K562 (cell line): ENCODE measurements around the gene HEG1. TPM values are rescaled to one million over a fixed set of nuclear protein-coding genes. Genes with fewer than 3 reads are reported as not detected.
"Not testable (repeated sequence)": the region's sequence is repeated elsewhere in the genome, so short reads cannot be mapped to it uniquely, and the experiment has no call there.

Experiments used
- ATAC-seq: fragments of 200-7000 bp; cut with Tn5 transposase; 3 replicates; pipeline ENCODE4 v1.9.1; 2020; ENCODE audit warnings: moderate library complexity
- BruUV-seq: library from RNA; stranded (reverse); fragments of 400-500 nt; replicated peaks from 2 replicates; lab custom pipeline; 2021; lab: Mats Ljungman, UMichigan
- CTCF ChIA-PET: fragments of 300-600 bp; formaldehyde crosslinking; extraction: SDS; loops from one replicate; lab custom pipeline; 2021; ENCODE audit warnings: low intra/inter-chr PET ratio; lab: Yijun Ruan, JAX
- POLR2A ChIA-PET: fragments of 300-600, 350-650 bp; sonication (Branson Sonifier 250); formaldehyde crosslinking; extraction: SDS; loops from one replicate; lab custom pipeline; 2021; ENCODE audit warnings: antibody characterized with exemption, inconsistent platforms; lab: Yijun Ruan, JAX
- DNase-seq, 4 experiments: peaks; one replicate each; pipeline versions ENCODE4 v3.0.0 to v3.0.0-alpha.2; 2011 to 2018; ENCODE audit warnings: low spot score in 3 of 4, mixed read lengths in 3 of 4; ENCODE audit errors: extremely low read depth in 1 of 4
- FAIRE-seq: peaks from 2 replicates; lab custom pipeline; 2011; peaks lifted over from hg19 to GRCh38; lab: Jason Lieb, UNC
- H2AFZ ChIP-seq: 2 replicates; pipeline ENCODE4 v1.6.0; 2011; ENCODE audit warnings: low read depth, low read length, control low read depth, inconsistent platforms
- H3K27ac ChIP-seq: fragments of 200-600 bp; 3 replicates; pipeline ENCODE4 v1.8.0; 2011; ENCODE audit warnings: low read depth, mild to moderate bottlenecking, control low read depth, inconsistent platforms, low read length, moderate library complexity, mixed read lengths; ENCODE audit errors: extremely low read depth
- H3K27me3 ChIP-seq, 2 experiments: fragments of 300-600 bp in 1 of 2; 2 replicates in 1 of 2; 3 replicates in 1 of 2; pipeline versions ENCODE4 v1.6.0 to v1.8.0; 2011; ENCODE audit warnings: inconsistent platforms in 2 of 2, low read length in 2 of 2, mild to moderate bottlenecking in 1 of 2, mixed read lengths in 1 of 2, moderate library complexity in 1 of 2; ENCODE audit not compliant: control insufficient read depth in 2 of 2, insufficient read depth in 2 of 2
- H3K36me3 ChIP-seq: fragments of 300-600 bp; 3 replicates; pipeline ENCODE4 v1.8.0; 2011; ENCODE audit warnings: mild to moderate bottlenecking, low read length, inconsistent platforms; ENCODE audit not compliant: control insufficient read depth, insufficient read depth
- H3K4me1 ChIP-seq, 2 experiments: fragments of 200-600 bp in 1 of 2; replicated peaks in 1 of 2; 2 replicates in 1 of 2; 3 replicates in 1 of 2; pipeline versions ENCODE4 v1.5.1 to v1.8.0; 2011; ENCODE audit warnings: inconsistent platforms in 2 of 2, low read length in 2 of 2, mild to moderate bottlenecking in 1 of 2, mixed read lengths in 1 of 2, moderate library complexity in 1 of 2; ENCODE audit not compliant: control insufficient read depth in 2 of 2, insufficient read depth in 2 of 2
- H3K4me2 ChIP-seq: 2 replicates; pipeline ENCODE4 v1.6.1; 2011; ENCODE audit warnings: low read length, control low read depth, inconsistent platforms, mixed read lengths; ENCODE audit not compliant: insufficient read depth
- H3K4me3 ChIP-seq: fragments of 200-600 bp; sonication (generic), shearing (Covaris generic); 2 replicates; pipeline ENCODE4 v1.5.1; 2016; ENCODE audit warnings: control low read depth, inconsistent platforms
- H3K79me2 ChIP-seq: fragments of 200-600 bp; 3 replicates; pipeline ENCODE4 v1.8.0; 2011; ENCODE audit warnings: low read length, inconsistent platforms; ENCODE audit not compliant: control insufficient read depth, insufficient read depth
- H3K9ac ChIP-seq, 2 experiments: 2 replicates each; pipeline versions ENCODE4 v1.6.0 to v1.6.1; 2011; ENCODE audit warnings: low read depth in 2 of 2, low read length in 2 of 2, control low read depth in 1 of 2, inconsistent platforms in 1 of 2, mild to moderate bottlenecking in 1 of 2, mixed read lengths in 1 of 2; ENCODE audit not compliant: insufficient read depth in 1 of 2
- H3K9me1 ChIP-seq: one replicate; pipeline ENCODE4 v1.6.0; 2011; ENCODE audit warnings: inconsistent platforms, mild to moderate bottlenecking, low read length, moderate library complexity; ENCODE audit not compliant: control insufficient read depth, insufficient read depth
- H3K9me3 ChIP-seq: replicated peaks from 2 replicates; pipeline ENCODE4 v1.5.1; 2011; ENCODE audit warnings: low read depth, low read length, inconsistent platforms; ENCODE audit not compliant: control insufficient read depth, insufficient read depth
- H4K20me1 ChIP-seq: replicated peaks from 2 replicates; pipeline ENCODE4 v1.6.1; 2011; ENCODE audit warnings: low read length, inconsistent platforms, mixed read lengths; ENCODE audit not compliant: control insufficient read depth, insufficient read depth
- CTCF ChIP-seq, 3 experiments: IDR thresholded peaks in 2 of 3; conservative IDR thresholded peaks in 1 of 3; 2 replicates each; pipeline ENCODE4 v1.5.1; 2011 to 2012; ENCODE audit warnings: low read length in 3 of 3, mild to moderate bottlenecking in 3 of 3, control low read depth in 2 of 3, improper control_type of control experiment in 1 of 3, inconsistent platforms in 1 of 3, low read depth in 1 of 3, mixed read lengths in 1 of 3, moderate library complexity in 1 of 3; ENCODE audit not compliant: insufficient read depth in 2 of 3
- MYNN ChIP-seq, 2 experiments: sonication (generic); formaldehyde crosslinking in 1 of 2; IDR thresholded peaks; 2 replicates each; pipeline versions ENCODE4 v1.5.0 to v1.6.1; 2016 to 2020; ENCODE audit warnings: antibody characterized with exemption in 1 of 2, missing genetic modification reagents in 1 of 2
- RFX1 ChIP-seq: fragments of 450-650 bp; IDR thresholded peaks from 2 replicates; pipeline ENCODE4 v1.6.1; 2016; ENCODE audit warnings: mild to moderate bottlenecking, moderate library complexity
- TARDBP ChIP-seq: fragments of 450-650 bp; IDR thresholded peaks from 2 replicates; pipeline ENCODE4 v1.6.1; 2016
- ZBTB8A ChIP-seq: fragments of 450-650 bp; IDR thresholded peaks from 2 replicates; pipeline ENCODE4 v1.6.1; 2018; ENCODE audit warnings: mild to moderate bottlenecking, moderate library complexity; ENCODE audit not compliant: partially characterized antibody
- ZZZ3 ChIP-seq: fragments of 450-650 bp; IDR thresholded peaks from 2 replicates; pipeline ENCODE4 v1.6.1; 2016; ENCODE audit warnings: antibody characterized with exemption, mild to moderate bottlenecking, moderate library complexity
- WGBS: fragments of 100-300 bp; shearing (Covaris generic); methylation state at CpG from one replicate; pipeline ENCODE4 v1.1.6; 2016; ENCODE audit warnings: low coverage, mixed read lengths; ENCODE audit not compliant: insufficient coverage; ENCODE audit errors: missing lambda C conversion rate; 5-methylcytosine and 5-hydroxymethylcytosine counted together
- in situ Hi-C: fragments of 300-500 bp; cut with MboI; formaldehyde crosslinking; loops from 4 replicates; pipeline ENCODE4 v1.15.0; 2018; ENCODE audit warnings: inconsistent platforms, mixed read lengths
- intact Hi-C: fragments of 100-400 bp; cut with micrococcal nuclease; formaldehyde crosslinking; loops from 2 replicates; pipeline ENCODE4 v1.14.2; 2022
- polyA plus RNA-seq, 8 experiments: library from polyadenylated mRNA; depleted of rRNA in 4 of 8; stranded (reverse) in 5 of 8; unstranded in 3 of 8; fragments of >200 nt; fragmentation: Nextera tagmentation in 2 of 8; fragmentation: Illumina TruSeq in 1 of 8; extraction: Ambion mirVana in 2 of 8; extraction: Trizol in 1 of 8; gene quantifications; 2 replicates each; pipeline versions ENCODE4 v1.2.1 to v1.2.3, GENCODE V29; 2011 to 2014; ENCODE audit warnings: inconsistent platforms in 1 of 8, missing spikeins in 1 of 8
- total RNA-seq, 7 experiments: library from RNA; depleted of rRNA in 6 of 7; stranded (reverse); fragments of >200 nt in 6 of 7; fragmentation: Illumina TruSeq in 2 of 7; extraction: Trizol in 2 of 7; gene quantifications; 2 replicates each; pipeline versions ENCODE4 v1.2.1 to v1.2.3, GENCODE V29; 2011 to 2021; ENCODE audit warnings: low replicate concordance in 1 of 7
- TF ChIP-seq, protein P1 (sequence below): fragments of 250-450 bp; sonication (Bioruptor Pico); IDR thresholded peaks from 2 replicates; pipeline ENCODE4 v1.5.0; 2020; ENCODE audit warnings: mild to moderate bottlenecking
- TF ChIP-seq, protein P2 (sequence below), 2 experiments: IDR thresholded peaks in 1 of 2; conservative IDR thresholded peaks in 1 of 2; 2 replicates each; pipeline ENCODE4 v1.6.1; 2016; ENCODE audit warnings: low read depth in 2 of 2, mild to moderate bottlenecking in 1 of 2, missing compliant biosample characterization in 1 of 2, missing genetic modification characterization in 1 of 2, moderate library complexity in 1 of 2

The HEG1 gene
- total and polyA plus RNA-seq, 9 of the 15 experiments (the other 6 are each of a cell fraction or from before 2014, with no cell fraction given): 0.24 TPM; not detected in 8

- H2AFZ ChIP-seq; FAIRE-seq; intact Hi-C loops; H3K27ac ChIP-seq; H3K9me1 ChIP-seq; BruUV-seq; DNase-seq; H3K27me3 ChIP-seq; ATAC-seq; H3K4me2 ChIP-seq; H3K79me2 ChIP-seq; in situ Hi-C loops; H4K20me1 ChIP-seq; H3K4me1 ChIP-seq; H3K9me3 ChIP-seq; H3K4me3 ChIP-seq; CTCF ChIA-PET; H3K9ac ChIP-seq; H3K36me3 ChIP-seq; TF ChIP-seq MYNN (CRISPR knock-in tag; IDR thresholded peaks at IDR 0.05): not testable (repeated sequence)
- TF ChIP-seq MYNN (IDR thresholded peaks at IDR 0.05): peak; percentile 47; the same call in 1 of the 2 replicates
- TF ChIP-seq RFX1: peak; percentile 25; the same call in 1 of the 2 replicates
- 0% methylated on average over 4 of the region's 4 CpGs for WGBS
- POLR2A ChIA-PET: interaction anchor here (1.0 kb wide), 1 partner anchor 9 kb away, joined by 3 read pairs; no protein-coding TSS in a partner anchor
These were observed 97.8 kb downstream of the HEG1 start for GRCh38 chr3:124957951-124958350.

GRCh38 chr3:124952282-124952855 is 103.4 kb downstream of the HEG1 start:
- no peaks in the 10 kb centered on the region for H3K4me1 ChIP-seq
- intact Hi-C loops: no loop called here
- no peak overlapping the region for H3K4me3 ChIP-seq
- FAIRE-seq: no peak
- no peaks in the 10 kb centered on the region for H3K79me2 ChIP-seq
- no peak for DNase-seq
- H3K27ac ChIP-seq: no peak overlapping the region
- H2AFZ ChIP-seq: no peak overlapping the region
- ChIA-PET POLR2A (no interaction called here), CTCF (no interaction called here)
- in situ Hi-C loops: no loop called here
- ATAC-seq: no peak
- no peaks in the 10 kb centered on the region for H3K36me3 ChIP-seq
- H3K9me3 ChIP-seq: no peaks in the 10 kb centered on the region
- 5% methylated on average over 4 of the region's 5 CpGs for WGBS
- no TSS peak for BruUV-seq
- no peaks in the 10 kb centered on the region for H4K20me1 ChIP-seq
- H3K9ac ChIP-seq: no peak overlapping the region
- no peak overlapping the region for H3K4me2 ChIP-seq
- H3K9me1 ChIP-seq: no peaks in the 10 kb centered on the region
- no peaks in the 10 kb centered on the region; a peak in 1 of 5 replicates for H3K27me3 ChIP-seq
- TF ChIP-seq TARDBP (no peak), ZZZ3 (no peak), ZBTB8A (no peak), CTCF (IDR thresholded peaks at IDR 0.05 in 2 of 3, conservative IDR thresholded peaks at IDR 0.05 in 1 of 3; ENCODE audit: insufficient read depth in 2 of 3, low read depth in 1 of 3, low read length in 3 of 3) (no peak)
- TF ChIP-seq, protein P1, sequence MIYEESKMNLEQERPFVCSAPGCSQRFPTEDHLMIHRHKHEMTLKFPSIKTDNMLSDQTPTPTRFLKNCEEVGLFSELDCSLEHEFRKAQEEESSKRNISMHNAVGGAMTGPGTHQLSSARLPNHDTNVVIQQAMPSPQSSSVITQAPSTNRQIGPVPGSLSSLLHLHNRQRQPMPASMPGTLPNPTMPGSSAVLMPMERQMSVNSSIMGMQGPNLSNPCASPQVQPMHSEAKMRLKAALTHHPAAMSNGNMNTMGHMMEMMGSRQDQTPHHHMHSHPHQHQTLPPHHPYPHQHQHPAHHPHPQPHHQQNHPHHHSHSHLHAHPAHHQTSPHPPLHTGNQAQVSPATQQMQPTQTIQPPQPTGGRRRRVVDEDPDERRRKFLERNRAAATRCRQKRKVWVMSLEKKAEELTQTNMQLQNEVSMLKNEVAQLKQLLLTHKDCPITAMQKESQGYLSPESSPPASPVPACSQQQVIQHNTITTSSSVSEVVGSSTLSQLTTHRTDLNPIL (CRISPR knock-in tag): no peak
- TF ChIP-seq, protein P2, sequence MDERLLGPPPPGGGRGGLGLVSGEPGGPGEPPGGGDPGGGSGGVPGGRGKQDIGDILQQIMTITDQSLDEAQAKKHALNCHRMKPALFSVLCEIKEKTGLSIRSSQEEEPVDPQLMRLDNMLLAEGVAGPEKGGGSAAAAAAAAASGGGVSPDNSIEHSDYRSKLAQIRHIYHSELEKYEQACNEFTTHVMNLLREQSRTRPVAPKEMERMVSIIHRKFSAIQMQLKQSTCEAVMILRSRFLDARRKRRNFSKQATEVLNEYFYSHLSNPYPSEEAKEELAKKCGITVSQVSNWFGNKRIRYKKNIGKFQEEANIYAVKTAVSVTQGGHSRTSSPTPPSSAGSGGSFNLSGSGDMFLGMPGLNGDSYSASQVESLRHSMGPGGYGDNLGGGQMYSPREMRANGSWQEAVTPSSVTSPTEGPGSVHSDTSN (CRISPR knock-in tag; IDR thresholded peaks at IDR 0.05; ENCODE audit: low read depth): no peak
- TF ChIP-seq, protein P2 (tag; conservative IDR thresholded peaks at IDR 0.05; ENCODE audit: low read depth): no peak
